H1 (cell line): ENCODE data around the gene DPP8. TPM values are rescaled to one million over a fixed set of nuclear protein-coding genes. Genes with fewer than 3 reads are reported as not detected.

Experiments used
- ASH2L ChIP-seq: fragments of 200-600, 300-600 bp; sonication (generic); IDR thresholded peaks from one replicate; pipeline ENCODE4 v1.7.1; 2017; ENCODE audit warnings: low read length
- CHD2 ChIP-seq: IDR thresholded peaks from 2 replicates; pipeline ENCODE4 v1.6.1; 2012; ENCODE audit warnings: low read length, improper control_type of control experiment
- POU5F1 ChIP-seq: IDR thresholded peaks from 2 replicates; pipeline ENCODE4 v1.6.1; 2011; ENCODE audit warnings: low read depth, mild to moderate bottlenecking, low read length, moderate library complexity
- RFX5 ChIP-seq: IDR thresholded peaks from 2 replicates; pipeline ENCODE4 v1.6.1; 2011; ENCODE audit warnings: low read depth, low read length, improper control_type of control experiment, borderline replicate concordance
- SIN3A ChIP-seq, 2 experiments: IDR thresholded peaks in 1 of 2; conservative IDR thresholded peaks in 1 of 2; 2 replicates each; pipeline ENCODE4 v1.6.1; 2011 to 2012; ENCODE audit warnings: low read length in 2 of 2, improper control_type of control experiment in 1 of 2, low read depth in 1 of 2, mild to moderate bottlenecking in 1 of 2
- SP1 ChIP-seq: IDR thresholded peaks from 2 replicates; pipeline ENCODE4 v1.6.1; 2011; ENCODE audit warnings: low read depth, low read length
- polyA plus RNA-seq, 7 experiments: library from polyadenylated mRNA; depleted of rRNA in 3 of 7; stranded (reverse) in 5 of 7; unstranded in 2 of 7; fragments of >200 nt in 5 of 7; fragments of 200-250 nt in 2 of 7; gene quantifications; 1 replicate in 5 of 7; 2 replicates in 1 of 7; 4 replicates in 1 of 7; pipeline versions ENCODE4 v1.2.1 to v1.2.3, GENCODE V29; 2011 to 2013; ENCODE audit warnings: missing spikeins in 2 of 7, mixed read lengths in 2 of 7
- total RNA-seq: library from RNA; stranded (reverse); fragmentation: NEBNext Ultra II Directional; extraction: Animal tissue kit (Norgen Biotek cat#: 25700); gene quantifications from 2 replicates; pipeline ENCODE4 v1.2.1, GENCODE V29; 2021

DPP8 gene
- total and polyA plus RNA-seq, 2 of the 8 experiments (the other 6 are each of a cell fraction or from before 2014, with no cell fraction given) = 9.9 to 26.0 TPM

DNA sequence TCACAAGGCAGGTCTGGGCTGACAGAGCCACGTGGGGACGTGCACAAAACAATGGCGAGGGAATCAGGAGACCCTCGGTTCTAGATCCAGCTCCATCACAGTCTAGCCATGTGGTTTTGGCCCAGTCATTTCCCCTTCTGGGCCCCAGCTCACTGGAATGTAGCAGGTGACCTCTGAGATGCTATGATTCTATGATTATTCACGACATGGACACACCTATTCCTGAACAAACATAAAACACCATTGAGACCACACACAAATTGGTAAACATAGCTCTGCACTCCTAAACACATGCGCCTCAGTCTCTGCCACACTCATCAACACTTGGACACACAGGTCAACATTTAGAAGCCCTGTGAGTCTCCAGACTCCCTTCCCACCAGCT, 103.7 kb downstream of the DPP8 start (continued):
- no peak for TF ChIP-seq SP1
- no peak for TF ChIP-seq CHD2
- TF ChIP-seq POU5F1 = no peak
- TF ChIP-seq RFX5 = no peak
- TF ChIP-seq SIN3A (conservative IDR thresholded peaks at IDR 0.05 in 1 of 2, IDR thresholded peaks at IDR 0.05 in 1 of 2; ENCODE audit: low read depth in 1 of 2, low read length in 2 of 2) = no peak
- no peak for TF ChIP-seq ASH2L
